Measurements from ENCODE around the gene SFT2D3. TPM values are rescaled to one million over a fixed set of nuclear protein-coding genes. Genes with fewer than 3 reads are reported as not detected.

Gene SFT2D3
- total and polyA plus RNA-seq, 9 of the 15 experiments (the other 6 are each of a cell fraction or from before 2014, with no cell fraction given): 7.5 to 9.9 (median 8.9) TPM; not detected in 2

- TF ChIP-seq ZHX1 (conservative IDR thresholded peaks at IDR 0.05; ENCODE audit: low read length): no peak
- TF ChIP-seq SAFB2 (IDR thresholded peaks at IDR 0.05; ENCODE audit: borderline replicate concordance, low read depth, low read length, severe bottlenecking): no peak
Observed at GRCh38 chr2:127672341-127673224, 28.7 kb upstream of the SFT2D3 start (continued).

GRCh38 chr2:127673291-127674069 is 27.8 kb upstream of the SFT2D3 start:
- Histone ChIP-seq H3K9me1 (ENCODE audit: control insufficient read depth, insufficient read depth, low read length) (peaks cover 3% of the 10 kb centered on the region), H3K4me1 (replicated peaks in 1 of 2; ENCODE audit: control insufficient read depth in 2 of 2, insufficient read depth in 2 of 2, low read length in 2 of 2) (peaks cover 0 to 17% of the 10 kb centered on the region in 2 experiments; a peak in 2 of 5 replicates), H3K4me3 (no peak overlapping the region), H3K9me3 (replicated peaks; ENCODE audit: control insufficient read depth, insufficient read depth, low read depth, low read length) (no peaks in the 10 kb centered on the region), H3K36me3 (ENCODE audit: control insufficient read depth, insufficient read depth, low read length) (no peaks in the 10 kb centered on the region), H4K20me1 (replicated peaks; ENCODE audit: control insufficient read depth, insufficient read depth, low read length) (peaks cover 10% of the 10 kb centered on the region; the same call in 1 of the 2 replicates), H3K4me2 (ENCODE audit: insufficient read depth, low read length) (no peak overlapping the region), H3K27me3 (ENCODE audit: control insufficient read depth in 2 of 2, insufficient read depth in 2 of 2, low read length in 2 of 2) (peaks cover 64 to 73% of the 10 kb centered on the region in 2 experiments), H3K79me2 (ENCODE audit: control insufficient read depth, insufficient read depth, low read length) (no peaks in the 10 kb centered on the region), H3K9ac (ENCODE audit: insufficient read depth in 1 of 2, low read depth in 2 of 2, low read length in 2 of 2) (no peak overlapping the region), H3K27ac (ENCODE audit: extremely low read depth, low read depth, low read length) (no peak overlapping the region), H2AFZ (ENCODE audit: low read depth, low read length) (no peak overlapping the region)
- CTCF ChIA-PET (ENCODE audit: low intra/inter-chr PET ratio): no interaction called here
- intact Hi-C loops (cut with micrococcal nuclease): no loop called here
- no TSS peak for BruUV-seq (replicated peaks)
- in situ Hi-C loops (cut with MboI): no loop called here
- ATAC-seq (peak; percentile 16; the same call in 2 of the 3 replicates), DNase-seq (ENCODE audit: extremely low read depth in 1 of 4, low spot score in 3 of 4) (no peak), FAIRE-seq (no peak)
- 5% methylated on average over 16 of the region's 17 CpGs for WGBS (ENCODE audit: insufficient coverage, low coverage, missing lambda C conversion rate)
- POLR2A ChIA-PET: interaction anchor here (0.6 kb wide), 1 partner anchor 134 kb away, joined by 3 read pairs; no protein-coding TSS in a partner anchor
- TF ChIP-seq RFX1 (IDR thresholded peaks at IDR 0.05) (no peak), POLR3A (IDR thresholded peaks at IDR 0.05; ENCODE audit: borderline replicate concordance, extremely low read depth, insufficient read depth, insufficient read length) (no peak), CEBPB (tag; IDR thresholded peaks at IDR 0.05) (no peak), ZBED1 (IDR thresholded peaks at IDR 0.05) (no peak), ZNF785 (CRISPR knock-in tag; IDR thresholded peaks at IDR 0.05) (no peak), ZNF175 (CRISPR knock-in tag; IDR thresholded peaks at IDR 0.05; ENCODE audit: low read depth) (no peak), TOE1 (IDR thresholded peaks at IDR 0.05; ENCODE audit: borderline replicate concordance) (no peak), TOE1 (CRISPR knock-in tag; IDR thresholded peaks at IDR 0.05; ENCODE audit: borderline replicate concordance, low read depth) (no peak), NFRKB (IDR thresholded peaks at IDR 0.05; ENCODE audit: low read depth) (no peak), ZNF184 (CRISPR knock-in tag; IDR thresholded peaks at IDR 0.05) (no peak), BRCA1 (IDR thresholded peaks at IDR 0.05) (no peak), BRCA1 (CRISPR knock-in tag; IDR thresholded peaks at IDR 0.05) (no peak), SRSF3 (IDR thresholded peaks at IDR 0.05; ENCODE audit: insufficient read depth, low read length) (no peak)
- TF ChIP-seq, protein P1, sequence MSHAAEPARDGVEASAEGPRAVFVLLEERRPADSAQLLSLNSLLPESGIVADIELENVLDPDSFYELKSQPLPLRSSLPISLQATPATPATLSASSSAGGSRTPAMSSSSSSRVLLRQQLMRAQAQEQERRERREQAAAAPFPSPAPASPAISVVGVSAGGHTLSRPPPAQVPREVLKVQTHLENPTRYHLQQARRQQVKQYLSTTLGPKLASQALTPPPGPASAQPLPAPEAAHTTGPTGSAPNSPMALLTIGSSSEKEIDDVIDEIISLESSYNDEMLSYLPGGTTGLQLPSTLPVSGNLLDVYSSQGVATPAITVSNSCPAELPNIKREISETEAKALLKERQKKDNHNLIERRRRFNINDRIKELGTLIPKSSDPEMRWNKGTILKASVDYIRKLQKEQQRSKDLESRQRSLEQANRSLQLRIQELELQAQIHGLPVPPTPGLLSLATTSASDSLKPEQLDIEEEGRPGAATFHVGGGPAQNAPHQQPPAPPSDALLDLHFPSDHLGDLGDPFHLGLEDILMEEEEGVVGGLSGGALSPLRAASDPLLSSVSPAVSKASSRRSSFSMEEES (CRISPR knock-in tag; IDR thresholded peaks at IDR 0.05): no peak

Data from K562 (cell line).